Omental fat pad (tissue), 4 donors: ENCODE results near the gene C1QB. TPM values are rescaled to one million over a fixed set of nuclear protein-coding genes. Genes with fewer than 3 reads are reported as not detected.
"Not testable (repeated sequence)": the region's sequence is repeated elsewhere in the genome, so short reads cannot be mapped to it uniquely, and the experiment has no call there.

ENCODE experiments used
- ATAC-seq: fragments of 150-250 bp; one replicate; pipeline ENCODE4 v1.9.1; 2016; ENCODE audit warnings: mild to moderate bottlenecking, moderate library complexity; ENCODE audit not compliant: low FRiP score
- DNase-seq: peaks from one replicate; pipeline ENCODE4 v3.0.0-alpha.2; 2019; ENCODE audit warnings: low spot score
- total RNA-seq, 4 donors: library from RNA; depleted of rRNA; stranded (reverse); fragments of >200 nt; gene quantifications; one replicate each; pipeline ENCODE4 v1.1.0, GENCODE V29; 2016
- TF ChIP-seq, protein P1 (sequence below), 3 donors: fragments of 450-650 bp; IDR thresholded peaks; one replicate each; pipeline ENCODE4 v1.5.1; 2016 to 2017; ENCODE audit warnings: antibody characterized with exemption in 3 of 3, mild to moderate bottlenecking in 3 of 3, moderate library complexity in 2 of 3

Gene C1QB
- total RNA-seq, 4 donors from 2014 or later: 692 to 1,052 (median 953) TPM

DNA sequence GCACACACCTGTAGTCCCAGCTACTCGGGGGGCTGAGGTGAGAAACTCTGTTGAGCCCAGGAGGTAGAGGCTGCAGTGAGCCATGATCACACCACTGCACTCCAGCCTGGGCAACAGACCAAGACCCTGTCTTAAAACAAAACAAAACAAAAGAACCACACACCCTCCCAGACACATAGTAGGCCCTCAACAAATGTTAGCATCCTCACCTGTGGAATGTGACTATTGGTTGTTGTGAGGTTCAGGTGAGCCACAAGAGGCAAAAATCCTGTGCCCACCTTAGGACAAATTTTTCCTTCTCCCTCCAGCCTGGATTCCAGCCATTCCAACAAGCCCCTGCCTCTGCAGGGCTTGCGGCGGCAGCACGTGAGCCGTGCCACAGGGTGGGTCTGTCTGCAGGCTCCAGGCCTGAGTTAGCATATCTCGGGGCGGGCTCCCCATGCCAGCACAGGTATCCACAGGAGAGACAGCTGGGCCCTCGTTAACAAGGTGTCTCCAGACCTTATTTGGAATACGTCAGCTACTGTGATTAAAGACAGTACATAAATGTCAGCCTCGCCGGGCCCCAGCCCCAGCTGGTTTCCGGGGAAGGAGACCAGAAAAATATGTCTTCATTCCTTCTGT is 17.4 kb downstream of the C1QB start:
- TF ChIP-seq, protein P1, sequence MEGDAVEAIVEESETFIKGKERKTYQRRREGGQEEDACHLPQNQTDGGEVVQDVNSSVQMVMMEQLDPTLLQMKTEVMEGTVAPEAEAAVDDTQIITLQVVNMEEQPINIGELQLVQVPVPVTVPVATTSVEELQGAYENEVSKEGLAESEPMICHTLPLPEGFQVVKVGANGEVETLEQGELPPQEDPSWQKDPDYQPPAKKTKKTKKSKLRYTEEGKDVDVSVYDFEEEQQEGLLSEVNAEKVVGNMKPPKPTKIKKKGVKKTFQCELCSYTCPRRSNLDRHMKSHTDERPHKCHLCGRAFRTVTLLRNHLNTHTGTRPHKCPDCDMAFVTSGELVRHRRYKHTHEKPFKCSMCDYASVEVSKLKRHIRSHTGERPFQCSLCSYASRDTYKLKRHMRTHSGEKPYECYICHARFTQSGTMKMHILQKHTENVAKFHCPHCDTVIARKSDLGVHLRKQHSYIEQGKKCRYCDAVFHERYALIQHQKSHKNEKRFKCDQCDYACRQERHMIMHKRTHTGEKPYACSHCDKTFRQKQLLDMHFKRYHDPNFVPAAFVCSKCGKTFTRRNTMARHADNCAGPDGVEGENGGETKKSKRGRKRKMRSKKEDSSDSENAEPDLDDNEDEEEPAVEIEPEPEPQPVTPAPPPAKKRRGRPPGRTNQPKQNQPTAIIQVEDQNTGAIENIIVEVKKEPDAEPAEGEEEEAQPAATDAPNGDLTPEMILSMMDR (IDR thresholded peaks at IDR 0.05): no peak
- ATAC-seq (no peak), DNase-seq (no peak)

DNA sequence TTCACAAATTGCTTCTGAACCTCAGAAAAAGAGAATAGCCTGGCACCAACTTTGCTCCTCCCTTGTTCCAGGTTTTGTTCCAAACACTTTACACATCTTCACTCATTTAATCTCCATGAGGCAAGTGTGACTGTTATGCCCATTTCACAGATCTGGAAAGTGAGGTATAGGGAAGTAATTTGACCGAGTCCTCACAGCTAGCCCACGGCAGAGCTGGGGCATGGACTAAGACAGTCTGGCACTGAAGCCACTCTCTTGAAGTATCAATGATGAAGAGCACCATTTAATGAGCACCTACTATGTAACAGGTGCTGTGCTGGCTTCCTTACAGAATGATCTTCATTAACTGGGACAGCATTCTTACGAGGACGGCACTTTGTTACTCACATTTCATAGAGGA is 19.0 kb downstream of the C1QB start:
- TF ChIP-seq, protein P1 (IDR thresholded peaks at IDR 0.05): no peak
- DNase-seq (no peak), ATAC-seq (no peak)

DNA sequence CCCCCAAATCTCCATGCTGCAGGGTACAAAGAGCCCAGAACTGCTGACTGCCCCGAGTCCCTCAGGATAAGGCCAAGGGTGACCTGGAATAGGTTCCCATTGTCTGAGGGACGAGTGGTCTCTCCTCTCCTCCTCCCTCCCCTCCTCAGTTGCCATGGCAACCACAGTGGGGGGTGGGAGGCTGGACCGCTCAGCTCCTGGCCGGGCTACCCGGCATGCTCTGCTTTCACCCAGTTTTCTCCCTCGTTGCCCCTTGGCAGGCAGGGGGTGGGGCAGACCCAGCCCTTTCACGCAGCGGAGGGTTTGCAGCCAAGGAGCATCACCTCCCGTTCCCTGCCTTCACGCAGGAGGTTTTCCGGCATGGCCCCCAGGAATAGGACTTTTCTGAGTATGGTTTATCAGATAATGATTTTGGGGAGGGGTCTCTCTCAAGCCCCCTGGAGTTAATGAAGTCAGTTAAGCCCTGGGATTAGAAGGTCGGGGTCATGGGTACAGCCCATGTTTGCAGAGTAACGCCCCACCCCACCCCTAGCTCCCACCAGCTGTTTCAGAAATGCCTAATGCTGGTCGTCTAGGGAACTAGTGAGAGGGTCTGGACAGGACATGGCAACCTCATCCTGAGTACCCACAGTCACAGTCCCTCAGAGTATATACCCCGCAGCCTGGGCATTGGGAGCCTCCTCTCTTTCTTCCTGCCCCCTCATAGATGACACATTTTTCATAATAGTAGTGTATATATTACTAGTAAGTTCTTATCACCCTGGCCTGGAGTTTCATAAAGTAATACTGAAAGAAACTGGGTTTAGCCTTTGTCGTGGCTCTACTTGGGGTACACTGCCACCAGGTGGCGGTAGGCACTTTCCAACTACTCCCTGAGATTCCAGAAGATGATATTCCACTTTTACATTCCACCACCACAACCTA is 20.7 kb downstream of the C1QB start:
- no peak for ATAC-seq

DNA sequence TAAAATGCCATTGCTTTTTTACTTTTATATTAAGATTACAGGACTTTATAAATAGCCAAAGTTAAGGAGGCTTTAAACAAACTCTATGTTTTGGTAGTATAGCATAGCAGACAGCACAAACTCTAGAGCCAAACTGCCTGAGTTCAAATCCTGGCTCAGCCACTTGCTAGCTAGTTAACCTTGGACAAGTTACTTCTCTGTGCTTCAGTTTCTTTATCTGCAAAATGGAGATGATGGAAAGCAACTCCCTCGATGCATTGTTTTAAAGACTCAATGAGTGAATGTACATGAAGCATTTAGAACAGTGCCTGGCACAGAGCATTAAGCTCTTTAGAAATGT is 21.3 kb downstream of the C1QB start:
- TF ChIP-seq, protein P1 (IDR thresholded peaks at IDR 0.05): no peak
- DNase-seq (no peak), ATAC-seq (no peak)

More for the DNA sequence above, 20.7 kb downstream of the C1QB start:
- TF ChIP-seq, protein P1 (IDR thresholded peaks at IDR 0.05): no peak
- peak; percentile 61 for DNase-seq

DNA sequence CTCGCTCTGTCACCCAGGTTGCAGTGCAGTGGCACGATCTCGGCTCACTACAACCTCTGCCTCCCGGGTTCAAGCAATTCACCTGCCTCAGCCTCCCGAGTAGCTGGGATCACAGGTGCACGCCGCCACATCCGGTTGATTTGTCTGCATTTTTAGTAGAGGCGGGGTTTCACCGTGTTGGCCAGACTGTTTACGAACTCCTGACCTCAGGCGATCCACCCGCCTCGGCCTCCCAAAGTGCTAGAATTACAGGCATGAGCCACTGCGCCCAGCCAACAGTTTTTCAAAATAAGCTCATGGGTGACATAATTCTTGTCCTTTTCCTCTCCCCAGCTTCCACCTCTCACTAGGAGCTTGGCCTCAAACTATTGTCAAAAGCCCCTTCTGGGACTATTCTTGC is 23.1 kb downstream of the C1QB start:
- ATAC-seq, DNase-seq: not testable (repeated sequence)

DNA sequence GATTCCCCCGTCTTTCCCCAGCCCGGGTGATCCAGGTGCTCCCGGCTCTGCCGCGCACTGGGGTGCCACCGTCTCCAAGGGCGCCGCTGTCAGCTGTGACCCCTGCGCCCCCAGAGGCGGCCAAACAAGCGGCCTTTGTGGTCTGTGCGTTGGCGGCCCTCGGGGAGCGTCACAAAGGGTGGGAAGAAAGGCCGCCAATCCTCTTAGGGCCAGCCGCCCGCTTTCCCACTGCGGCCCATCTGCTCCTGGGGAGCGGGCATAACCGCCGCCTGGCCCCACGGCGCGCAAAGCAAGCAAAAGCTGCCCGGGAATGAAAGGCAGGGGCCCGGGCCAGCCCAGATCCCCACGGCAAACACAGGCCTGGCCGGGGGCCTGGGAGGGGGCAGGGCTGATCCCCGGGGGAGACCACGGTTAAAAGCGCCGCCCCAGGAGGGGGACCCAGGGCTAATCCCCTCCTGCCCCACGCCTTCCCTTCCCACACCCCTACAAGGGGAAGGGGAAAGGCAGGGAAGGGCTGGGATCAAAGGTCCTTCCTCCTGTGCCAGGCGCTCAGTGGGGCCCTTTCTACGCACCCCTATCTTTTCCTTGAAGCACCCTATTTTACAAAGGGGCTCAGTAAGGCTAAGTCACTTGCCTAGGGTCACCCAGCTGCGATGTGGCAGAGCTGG is 24.0 kb downstream of the C1QB start:
- DNase-seq (no peak), ATAC-seq (no peak)
- TF ChIP-seq, protein P1 (IDR thresholded peaks at IDR 0.05): no peak
